Fibroblast of villous mesenchyme (primary cell): ENCODE measurements around the gene FAT1. TPM values are rescaled to one million over a fixed set of nuclear protein-coding genes. Genes with fewer than 3 reads are reported as not detected.
A peak's percentile ranks its signal among the peaks of the same experiment; 100 is the strongest.

Experiments
- DNase-seq: peaks from one replicate; pipeline ENCODE4 v3.0.0-alpha.2; 2010; ENCODE audit warnings: low read depth
- H3K4me3 ChIP-seq: 2 replicates; pipeline ENCODE4 v1.5.1; 2011; ENCODE audit warnings: low read depth, mild to moderate bottlenecking, low read length
- CTCF ChIP-seq: IDR thresholded peaks from 2 replicates; pipeline ENCODE4 v1.5.1; 2012; ENCODE audit warnings: low read depth, mild to moderate bottlenecking, low read length; ENCODE audit not compliant: insufficient read depth
- total RNA-seq: library from RNA; depleted of rRNA; stranded (reverse); fragments of >200 nt; gene quantifications from 2 replicates; pipeline ENCODE4 v1.2.3, GENCODE V29; 2012

The FAT1 gene
- total RNA-seq, 1 donor, result 454 TPM

GRCh38 chr4:186693159-186693815 lies 30.4 kb downstream of the FAT1 start:
- no peak overlapping the region for H3K4me3 ChIP-seq
- no peak for TF ChIP-seq CTCF
- peak; percentile 75 for DNase-seq

GRCh38 chr4:186691396-186691795 lies 32.3 kb downstream of the FAT1 start:
- no peak for TF ChIP-seq CTCF
- no peak for DNase-seq

GRCh38 chr4:186689476-186689875 lies 34.2 kb downstream of the FAT1 start:
- DNase-seq, result no peak
- no peak for TF ChIP-seq CTCF
- H3K4me3 ChIP-seq, result no peak overlapping the region

More at GRCh38 chr4:186691396-186691795, 32.3 kb downstream of the FAT1 start:
- no peak overlapping the region for H3K4me3 ChIP-seq

- H3K4me3 ChIP-seq, result no peak overlapping the region
- no peak for TF ChIP-seq CTCF
- DNase-seq, result no peak
These were observed 35.3 kb downstream of the FAT1 start for GRCh38 chr4:186688150-186688943.

GRCh38 chr4:186687265-186687664 lies 36.4 kb downstream of the FAT1 start:
- no peak overlapping the region for H3K4me3 ChIP-seq
- no peak for TF ChIP-seq CTCF
- DNase-seq, result no peak

GRCh38 chr4:186685767-186686183 lies 37.9 kb downstream of the FAT1 start:
- no peak for TF ChIP-seq CTCF
- no peak overlapping the region for H3K4me3 ChIP-seq
- DNase-seq, result peak; percentile 82
